ENCODE results near the gene NANOS2.

GRCh38 chr19:45864629-45865082 lies 49.9 kb downstream of the NANOS2 start:
- TF ChIP-seq, protein P1, sequence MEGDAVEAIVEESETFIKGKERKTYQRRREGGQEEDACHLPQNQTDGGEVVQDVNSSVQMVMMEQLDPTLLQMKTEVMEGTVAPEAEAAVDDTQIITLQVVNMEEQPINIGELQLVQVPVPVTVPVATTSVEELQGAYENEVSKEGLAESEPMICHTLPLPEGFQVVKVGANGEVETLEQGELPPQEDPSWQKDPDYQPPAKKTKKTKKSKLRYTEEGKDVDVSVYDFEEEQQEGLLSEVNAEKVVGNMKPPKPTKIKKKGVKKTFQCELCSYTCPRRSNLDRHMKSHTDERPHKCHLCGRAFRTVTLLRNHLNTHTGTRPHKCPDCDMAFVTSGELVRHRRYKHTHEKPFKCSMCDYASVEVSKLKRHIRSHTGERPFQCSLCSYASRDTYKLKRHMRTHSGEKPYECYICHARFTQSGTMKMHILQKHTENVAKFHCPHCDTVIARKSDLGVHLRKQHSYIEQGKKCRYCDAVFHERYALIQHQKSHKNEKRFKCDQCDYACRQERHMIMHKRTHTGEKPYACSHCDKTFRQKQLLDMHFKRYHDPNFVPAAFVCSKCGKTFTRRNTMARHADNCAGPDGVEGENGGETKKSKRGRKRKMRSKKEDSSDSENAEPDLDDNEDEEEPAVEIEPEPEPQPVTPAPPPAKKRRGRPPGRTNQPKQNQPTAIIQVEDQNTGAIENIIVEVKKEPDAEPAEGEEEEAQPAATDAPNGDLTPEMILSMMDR (IDR thresholded peaks at IDR 0.05; ENCODE audit: low read length), result no peak
- TF ChIP-seq EZH2 (IDR thresholded peaks at IDR 0.05; ENCODE audit: borderline replicate concordance, low read length), result no peak

Measured in OCI-LY1 (cell line).